ENCODE measurements around the gene CD300E.
"Not testable (repeated sequence)": the region's sequence is repeated elsewhere in the genome, so short reads cannot be mapped to it uniquely, and the experiment has no call there.

Gene CD300E

DNA sequence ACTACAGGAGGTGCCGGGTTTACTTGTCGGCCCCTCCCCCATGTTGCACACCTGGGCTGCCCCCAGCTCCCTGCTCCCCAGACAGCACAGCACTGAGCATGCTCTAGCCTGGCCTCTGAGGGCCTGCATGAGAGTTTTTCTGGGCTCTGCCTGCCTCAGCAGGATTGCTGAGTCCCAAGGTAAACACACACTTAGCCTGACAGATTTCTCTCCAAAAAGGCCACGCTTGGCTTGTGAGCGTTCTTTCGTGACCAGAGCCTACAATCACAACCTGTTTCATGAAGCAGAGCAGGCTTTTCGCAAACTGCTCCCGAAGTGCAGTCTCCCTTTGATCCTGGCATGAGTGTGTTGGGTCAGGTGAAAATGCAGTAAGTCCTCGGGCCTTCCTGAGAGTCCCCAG lies 9.8 kb upstream of the CD300E start:
- DNase-seq (ENCODE audit: low spot score) = no peak

DNA sequence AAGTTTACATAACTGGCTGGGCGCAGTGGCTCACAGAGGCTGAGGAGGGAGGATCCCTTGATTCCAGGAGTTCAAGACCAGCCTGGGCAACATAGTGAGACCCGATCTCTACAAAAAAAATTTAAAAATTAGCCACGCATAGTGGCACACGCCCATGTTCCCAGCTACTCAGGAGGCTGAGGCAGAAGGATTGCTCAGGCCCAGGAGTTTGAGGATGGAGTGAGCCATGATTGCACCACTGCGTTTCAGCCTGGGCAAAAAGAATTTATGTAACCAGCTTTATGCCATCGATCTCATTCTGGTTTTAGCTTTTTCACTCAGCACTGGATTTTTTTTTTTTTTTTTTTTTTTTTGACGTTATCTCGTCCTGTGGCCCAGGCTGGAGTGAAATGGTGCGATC lies 9.1 kb upstream of the CD300E start:
- no peak for DNase-seq (ENCODE audit: low spot score)

GRCh38 chr17:74631468-74632450 lies 8.2 kb upstream of the CD300E start:
- DNase-seq (ENCODE audit: low spot score) = no peak

DNA sequence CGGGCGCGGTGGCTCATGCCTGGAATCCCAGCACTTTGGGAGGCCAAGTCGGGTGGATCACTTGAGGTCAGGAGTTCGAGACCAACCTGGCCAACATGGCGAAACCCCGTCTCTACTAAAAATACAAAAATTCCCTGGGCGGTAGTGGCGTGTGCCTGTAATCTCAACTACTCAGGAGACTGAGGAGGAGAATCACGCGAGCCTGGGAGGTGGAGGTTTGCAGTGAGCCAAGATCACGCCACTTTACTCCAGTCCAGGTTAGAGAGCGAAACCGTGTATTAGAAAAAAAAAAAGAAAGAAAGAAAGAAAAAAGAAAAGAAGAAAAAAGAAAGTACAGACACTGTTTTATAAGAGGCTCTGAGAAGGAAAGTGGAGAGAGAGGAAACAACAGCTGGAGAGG lies 6.7 kb upstream of the CD300E start:
- not testable (repeated sequence) for DNase-seq (ENCODE audit: low spot score)

- no peak for DNase-seq (ENCODE audit: low spot score)
These were observed 2.1 kb upstream of the CD300E start for GRCh38 chr17:74625661-74626060.

DNA sequence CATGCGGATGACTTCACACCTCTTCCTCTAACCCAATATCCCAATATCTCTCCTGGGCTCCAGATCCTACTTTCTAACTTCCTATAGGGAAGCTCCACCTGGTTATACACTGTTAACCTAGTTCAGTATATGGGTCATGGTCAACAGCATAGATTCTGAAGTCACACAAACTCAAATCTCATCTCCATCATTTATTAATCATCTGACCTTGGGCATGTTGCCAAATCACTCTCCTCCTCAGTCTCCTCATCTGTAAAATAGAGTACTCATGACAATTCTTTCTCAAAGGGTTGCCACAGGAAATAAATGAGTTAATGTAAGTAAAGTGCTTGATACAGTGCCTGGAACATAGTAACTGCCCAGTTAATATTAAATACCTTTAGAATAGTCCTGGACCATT lies 593 bp upstream of the CD300E start:
- DNase-seq (ENCODE audit: low spot score) = no peak

DNA sequence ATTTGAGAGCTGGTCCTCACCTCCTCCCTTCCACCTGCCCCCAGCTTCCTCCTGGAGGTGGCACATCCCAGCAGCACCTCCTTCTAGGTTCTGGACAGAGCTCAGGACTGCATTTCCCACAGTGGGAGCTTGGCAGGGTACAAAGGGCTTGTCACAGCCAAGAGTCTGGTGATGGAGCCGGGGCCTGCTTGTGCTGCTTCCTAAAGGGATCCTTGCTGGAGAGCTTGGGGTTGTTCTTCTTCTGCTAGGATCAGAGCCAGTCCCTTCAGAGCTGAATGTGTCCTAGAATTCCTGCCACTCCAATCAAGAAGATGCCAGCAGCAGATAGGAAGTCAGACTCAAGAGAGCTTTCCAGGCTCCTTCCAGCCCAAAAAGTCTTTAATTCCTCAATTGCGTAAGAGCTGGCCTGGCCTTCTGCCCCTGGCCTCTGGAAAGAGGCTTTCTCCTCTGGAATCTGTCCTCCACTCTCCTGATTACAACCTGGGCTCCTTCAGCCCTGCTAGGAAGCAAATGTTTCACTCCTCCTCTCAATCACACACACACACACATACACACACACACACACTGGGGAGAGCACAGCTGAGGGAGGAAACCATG lies 4.4 kb downstream of the CD300E start:
- no peak for DNase-seq (ENCODE audit: low spot score)

- no peak for DNase-seq (ENCODE audit: low spot score)
These were observed 5.1 kb downstream of the CD300E start for GRCh38 chr17:74618451-74618850.

DNA sequence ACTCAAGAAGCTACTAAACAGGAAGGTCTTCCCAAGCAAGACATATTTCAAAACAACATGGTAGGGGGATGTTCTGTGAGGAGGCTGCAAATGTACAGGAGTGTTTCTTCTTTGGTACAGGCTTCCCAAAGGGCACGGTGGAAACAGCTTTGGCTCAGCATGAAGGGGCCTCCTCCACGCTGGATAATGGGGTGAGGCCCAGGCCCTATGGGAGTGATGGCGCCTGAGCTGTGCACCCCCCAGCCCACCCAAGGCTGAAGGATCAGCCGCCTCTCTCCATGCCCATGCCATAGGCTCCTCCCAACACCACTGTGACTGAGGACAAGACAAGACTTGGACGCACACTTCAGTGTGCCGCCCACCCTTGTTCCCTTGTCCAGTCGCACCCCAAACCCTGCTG lies 6.8 kb downstream of the CD300E start:
- DNase-seq (ENCODE audit: low spot score) = no peak

DNA sequence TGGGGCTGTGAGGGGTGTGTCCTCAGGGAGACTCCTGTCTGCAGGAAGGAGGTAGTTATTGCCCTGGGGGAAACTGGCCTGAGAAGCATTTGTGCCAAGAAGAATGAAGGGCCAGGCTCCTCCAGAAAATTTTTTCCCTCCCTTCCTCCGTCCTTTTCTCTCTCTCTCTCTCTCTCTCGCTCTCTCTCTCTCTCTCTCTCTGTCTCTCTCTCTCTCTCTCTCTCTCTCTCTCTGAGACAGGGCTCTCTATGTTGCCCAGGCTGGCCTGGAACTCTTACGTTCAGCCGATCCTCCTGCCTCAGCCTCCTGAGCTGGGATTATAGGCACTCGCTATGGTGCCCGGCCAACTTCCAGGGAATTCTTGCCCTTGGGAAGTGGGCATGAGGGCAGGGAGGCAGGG lies 11.5 kb downstream of the CD300E start:
- no peak for DNase-seq (ENCODE audit: low spot score)

GRCh38 chr17:74610108-74610507 lies 13.4 kb downstream of the CD300E start:
- DNase-seq (ENCODE audit: low spot score) = no peak

DNA sequence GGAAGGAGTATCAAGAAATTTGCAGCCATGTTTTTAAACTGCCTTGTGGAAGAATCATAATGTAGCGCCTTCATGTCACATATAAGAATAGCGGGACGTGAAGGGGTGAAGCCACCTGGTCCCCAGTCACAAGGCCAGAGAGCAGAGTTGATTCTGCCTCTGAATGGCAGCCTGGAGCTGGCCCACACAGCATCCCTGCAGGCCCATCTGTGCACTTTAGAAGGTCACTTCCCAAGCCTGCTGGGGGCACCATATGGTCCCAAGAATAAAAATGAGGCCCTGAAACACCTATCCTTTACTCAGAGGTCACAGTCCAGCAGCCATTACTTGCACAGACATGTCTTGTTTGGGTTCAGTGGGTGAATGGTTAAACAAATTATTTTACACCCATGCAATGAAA lies 15.0 kb downstream of the CD300E start:
- DNase-seq (ENCODE audit: low spot score) = no peak

DNA sequence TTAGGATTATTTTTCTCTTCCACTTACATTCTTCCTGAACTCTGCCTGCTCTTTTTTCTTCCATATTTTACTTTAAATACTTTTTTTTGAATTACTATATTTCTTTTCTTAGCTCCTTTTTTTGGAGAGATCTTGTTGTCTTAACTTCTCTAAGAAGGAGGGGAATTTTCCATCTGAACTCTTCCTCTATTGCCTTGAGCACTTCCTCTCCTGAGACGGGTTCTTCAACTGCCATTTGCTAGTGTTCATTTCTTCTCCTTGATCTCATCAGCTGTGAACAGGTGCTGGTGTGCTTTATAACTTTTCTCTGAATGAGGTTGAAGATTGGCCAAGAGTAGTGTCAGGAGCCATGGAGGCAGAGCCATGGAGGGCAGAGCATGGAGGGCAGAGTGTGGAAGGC lies 16.3 kb downstream of the CD300E start:
- DNase-seq (ENCODE audit: low spot score) = no peak

GRCh38 chr17:74606050-74606449 lies 17.5 kb downstream of the CD300E start:
- no peak for DNase-seq (ENCODE audit: low spot score)

DNA sequence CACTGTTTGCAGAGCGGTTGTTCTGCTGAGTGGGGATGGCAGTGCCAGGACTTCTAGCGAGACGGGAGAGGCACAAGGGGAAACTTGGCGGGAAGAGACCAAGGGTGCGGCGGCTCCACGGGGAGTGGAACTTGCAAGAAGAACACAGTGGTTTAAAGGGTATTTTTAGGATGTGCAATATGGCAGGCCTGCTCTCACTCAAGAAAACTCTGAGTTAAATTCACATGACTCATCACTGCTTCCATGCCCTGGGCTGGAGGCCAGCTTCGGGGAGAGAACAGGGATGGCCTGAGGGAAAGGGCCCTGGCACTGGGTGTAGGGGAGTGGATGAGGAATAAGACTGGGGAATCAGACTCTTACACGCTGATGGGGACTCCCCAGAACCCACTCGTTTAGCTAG lies 18.2 kb downstream of the CD300E start:
- DNase-seq (ENCODE audit: low spot score) = no peak

GRCh38 chr17:74604761-74605160 lies 18.8 kb downstream of the CD300E start:
- DNase-seq (ENCODE audit: low spot score) = no peak

- DNase-seq (ENCODE audit: low spot score) = no peak
These were observed 19.3 kb downstream of the CD300E start for GRCh38 chr17:74604200-74604599.

DNA sequence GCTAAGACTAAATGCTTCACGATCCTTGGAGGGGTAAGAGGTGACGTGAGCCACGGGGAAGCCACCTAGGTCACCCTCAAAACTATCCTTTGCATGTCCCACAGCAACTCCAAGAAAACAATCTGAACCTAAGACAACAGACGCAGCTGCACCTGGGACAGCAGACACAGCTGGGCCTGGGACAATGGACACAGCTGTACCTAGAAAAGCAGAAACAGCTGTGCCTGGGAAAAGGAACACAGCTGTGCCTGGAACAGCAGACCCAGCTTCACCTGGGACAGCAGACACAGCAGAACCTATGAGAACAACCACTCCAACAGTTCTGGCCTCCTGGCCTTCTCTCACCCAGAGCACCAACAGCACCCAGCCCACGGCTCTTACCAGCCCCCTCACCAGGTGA lies 19.8 kb downstream of the CD300E start:
- no peak for DNase-seq (ENCODE audit: low spot score)

- DNase-seq (ENCODE audit: low spot score) = no peak
These were observed 20.4 kb downstream of the CD300E start for GRCh38 chr17:74603037-74603635.

GRCh38 chr17:74601944-74602572 lies 21.5 kb downstream of the CD300E start:
- DNase-seq (ENCODE audit: low spot score) = no peak

DNA sequence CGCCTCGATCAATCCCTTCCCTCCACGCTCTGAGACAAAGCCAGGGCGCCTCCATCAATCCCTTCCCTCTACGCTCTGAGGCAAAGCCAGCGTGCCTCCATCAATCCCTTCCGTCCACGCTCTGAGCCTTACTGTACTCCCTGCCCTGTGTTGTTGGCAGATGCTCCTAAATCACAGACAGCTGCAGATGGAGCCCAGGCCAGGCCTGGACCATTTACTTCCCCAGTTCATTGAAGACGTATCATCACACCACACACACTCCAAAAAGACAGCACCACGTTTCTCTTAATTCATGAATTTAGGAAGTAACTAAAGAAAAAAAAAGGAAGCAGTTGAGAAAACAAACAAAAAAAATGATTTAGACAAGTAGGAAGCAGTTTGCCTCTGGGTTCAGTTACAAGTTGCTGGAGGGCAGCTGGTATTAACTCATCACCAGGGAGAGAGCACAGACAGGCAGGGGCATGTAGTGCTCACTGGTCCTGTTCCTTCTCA lies 24.0 kb downstream of the CD300E start:
- no peak for DNase-seq (ENCODE audit: low spot score)

DNA sequence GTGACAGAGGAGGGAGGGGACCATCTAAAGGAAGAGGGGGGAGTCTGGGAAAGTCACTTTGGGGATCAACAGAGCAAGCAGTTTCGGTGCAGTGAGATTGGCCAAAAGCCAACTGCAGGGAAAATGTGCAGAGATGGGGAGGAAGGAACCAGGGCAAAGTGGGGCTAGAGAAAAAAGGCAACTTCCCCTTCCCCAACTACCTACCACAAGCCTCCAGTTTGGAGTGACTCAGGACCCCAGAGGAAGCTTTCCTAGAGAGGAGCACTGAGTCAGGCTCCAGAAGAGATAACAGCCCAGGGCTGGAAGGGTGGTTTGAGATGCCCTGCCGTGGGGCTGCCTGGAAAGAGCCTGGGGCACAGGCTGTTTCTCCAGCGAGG lies 24.5 kb downstream of the CD300E start:
- no peak for DNase-seq (ENCODE audit: low spot score)

All from ecto neural progenitor cell (in vitro differentiated cells).